GM12891 (cell line): Measurements from ENCODE around the gene ROMO1.
"Not testable (repeated sequence)": the region's sequence is repeated elsewhere in the genome, so short reads cannot be mapped to it uniquely, and the experiment has no call there.

ENCODE experiments used
- DNase-seq: peaks from one replicate; pipeline ENCODE4 v3.0.0; 2011; ENCODE audit warnings: low spot score; ENCODE audit not compliant: insufficient read length
- FAIRE-seq: peaks from 2 replicates; lab custom pipeline; 2011; peaks lifted over from hg19 to GRCh38; lab: Jason Lieb, UNC
- PAX5 ChIP-seq: IDR thresholded peaks from 2 replicates; pipeline ENCODE4 v1.6.1; 2011; ENCODE audit warnings: low read length, moderate library complexity, mild to moderate bottlenecking; ENCODE audit not compliant: insufficient read depth, severe bottlenecking
- POLR2A ChIP-seq: IDR thresholded peaks from 2 replicates; pipeline ENCODE4 v1.6.1; 2011; ENCODE audit warnings: low read depth, low read length, control low read depth
- POLR2AphosphoS5 ChIP-seq: IDR thresholded peaks from 2 replicates; pipeline ENCODE4 v1.6.1; 2011; ENCODE audit warnings: low read depth, low read length, control low read depth
- POU2F2 ChIP-seq: IDR thresholded peaks from 2 replicates; pipeline ENCODE4 v1.6.1; 2011; ENCODE audit warnings: low read depth, mild to moderate bottlenecking, control low read depth, low read length, moderate library complexity
- SPI1 ChIP-seq: IDR thresholded peaks from 2 replicates; pipeline ENCODE4 v1.6.1; 2011; ENCODE audit warnings: low read depth, low read length, control low read depth
- TAF1 ChIP-seq: IDR thresholded peaks from 2 replicates; pipeline ENCODE4 v1.6.1; 2011; ENCODE audit warnings: low read depth, low read length, control low read depth

The ROMO1 gene

DNA sequence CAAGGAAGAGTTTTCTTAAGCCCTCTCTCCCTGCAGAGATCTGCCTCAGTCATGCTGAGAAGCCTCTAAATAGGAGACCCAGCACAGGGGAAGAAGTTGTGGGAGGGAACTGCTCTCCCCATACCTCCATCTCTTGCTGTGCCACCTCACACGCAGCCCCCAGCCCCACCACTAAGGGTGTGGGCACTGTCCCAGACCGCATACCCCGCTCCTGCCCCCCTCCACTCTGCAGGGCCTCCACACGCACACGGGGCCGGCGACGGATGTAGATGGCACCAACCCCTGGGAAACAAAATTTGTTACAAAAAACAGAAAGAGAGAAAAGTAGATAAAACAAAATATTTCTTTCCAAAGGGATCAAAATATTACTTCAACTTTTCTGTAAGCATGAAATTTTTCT lies 24.3 kb upstream of the ROMO1 start:
- TF ChIP-seq SPI1 (no peak), POLR2AphosphoS5 (no peak), TAF1 (no peak), PAX5 (no peak), POU2F2 (no peak), POLR2A (no peak)
- DNase-seq (no peak), FAIRE-seq (no peak)

GRCh38 chr20:35680452-35681183 lies 18.6 kb upstream of the ROMO1 start:
- no peak for TF ChIP-seq POLR2AphosphoS5
- peak; percentile 13 for FAIRE-seq
- DNase-seq, result no peak

- TF ChIP-seq POLR2AphosphoS5 (no peak), SPI1 (no peak)
- DNase-seq (no peak), FAIRE-seq (no peak)
Observed at GRCh38 chr20:35681960-35682359, 17.2 kb upstream of the ROMO1 start.

GRCh38 chr20:35685368-35685767 lies 13.8 kb upstream of the ROMO1 start:
- FAIRE-seq, DNase-seq: not testable (repeated sequence)

GRCh38 chr20:35686872-35687271 lies 12.3 kb upstream of the ROMO1 start:
- DNase-seq, FAIRE-seq: not testable (repeated sequence)

DNA sequence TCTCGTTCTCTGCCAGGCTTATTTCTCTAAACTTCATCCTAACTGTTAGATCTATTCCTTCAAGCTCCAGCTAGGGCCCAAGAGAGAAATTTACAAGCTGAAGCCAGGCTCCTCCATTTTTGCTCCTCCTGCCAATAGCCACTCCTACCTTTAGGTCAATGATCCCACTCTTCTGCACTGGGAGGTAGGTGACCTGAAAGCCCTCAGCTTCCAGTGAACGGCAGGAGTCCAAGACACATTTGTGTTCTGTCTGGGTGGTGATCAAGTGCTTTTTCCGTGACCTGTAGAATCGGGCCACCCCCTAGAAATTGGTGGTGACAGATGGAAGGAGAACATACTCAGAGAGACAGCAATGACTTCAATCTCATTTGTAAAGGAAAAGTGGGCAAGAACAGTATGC lies 8.9 kb upstream of the ROMO1 start:
- no peak for TF ChIP-seq TAF1
- no peak for TF ChIP-seq POLR2AphosphoS5
- no peak for TF ChIP-seq POU2F2
- TF ChIP-seq SPI1, result no peak
- TF ChIP-seq PAX5, result no peak
- TF ChIP-seq POLR2A, result no peak
- no peak for FAIRE-seq
- no peak for DNase-seq

DNA sequence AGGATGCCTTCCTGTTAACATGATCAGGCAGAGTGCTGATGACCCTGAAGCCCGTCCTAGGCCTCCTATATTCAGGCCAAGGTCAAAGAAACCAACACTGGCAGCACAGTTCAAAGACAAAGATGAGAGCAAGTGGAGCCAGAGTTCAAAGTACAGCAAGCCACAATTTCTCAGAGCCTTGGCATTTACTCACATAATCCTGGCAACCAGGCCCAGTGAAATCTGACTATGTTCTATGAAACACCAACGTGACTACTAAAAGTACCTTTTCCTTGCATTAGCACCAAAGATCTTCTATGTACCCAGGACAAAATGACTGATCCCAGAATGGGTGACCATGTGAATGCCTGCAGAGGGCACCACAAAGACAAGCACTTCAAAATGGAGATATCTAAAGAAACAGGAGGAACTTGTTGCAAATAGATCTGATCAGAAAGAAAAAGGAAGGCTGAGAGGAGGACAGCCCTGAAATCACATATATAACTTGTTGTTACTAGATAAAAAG lies 3.9 kb upstream of the ROMO1 start:
- no peak for FAIRE-seq
- no peak for DNase-seq

GRCh38 chr20:35695978-35696377 lies 3.2 kb upstream of the ROMO1 start:
- TF ChIP-seq TAF1 (no peak), POU2F2 (no peak), PAX5 (no peak), SPI1 (no peak), POLR2AphosphoS5 (no peak), POLR2A (no peak)
- DNase-seq, result no peak
- FAIRE-seq, result no peak

More for the DNA sequence above, 3.9 kb upstream of the ROMO1 start:
- TF ChIP-seq POLR2AphosphoS5, result no peak
- TF ChIP-seq POLR2A, result no peak
- TF ChIP-seq POU2F2, result no peak
- TF ChIP-seq PAX5, result no peak
- no peak for TF ChIP-seq SPI1

DNA sequence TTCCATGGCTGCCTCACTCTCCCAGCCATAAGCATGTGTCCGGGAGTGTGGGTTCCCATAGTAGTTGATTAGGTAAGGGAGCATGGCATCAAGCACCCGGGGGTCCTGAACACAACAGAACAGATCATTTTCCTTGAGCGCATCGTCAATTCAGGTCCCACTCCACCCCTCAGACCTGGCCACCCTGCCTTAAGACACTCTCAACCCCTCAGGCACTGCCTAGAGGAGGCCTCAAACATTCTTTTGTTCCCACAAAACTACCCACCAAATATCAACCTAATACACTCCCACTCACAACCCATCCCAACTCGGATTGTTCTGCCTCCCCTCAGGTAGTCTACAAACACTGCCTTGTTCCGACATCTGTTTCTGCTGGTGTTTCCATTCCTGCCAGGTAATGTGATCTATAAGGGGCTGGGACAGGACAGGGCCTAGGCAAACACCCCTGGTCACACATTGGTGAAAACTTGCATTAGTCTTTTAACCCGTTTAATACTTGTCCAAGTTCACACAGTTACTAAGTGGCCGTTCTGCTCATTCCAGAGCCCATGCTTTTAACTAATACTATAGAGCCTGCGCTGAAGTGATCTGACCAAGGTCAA lies 1.4 kb upstream of the ROMO1 start:
- DNase-seq, result no peak
- no peak for FAIRE-seq
- TF ChIP-seq POU2F2, result no peak
- no peak for TF ChIP-seq POLR2A
- no peak for TF ChIP-seq SPI1
- no peak for TF ChIP-seq PAX5
- TF ChIP-seq POLR2AphosphoS5, result no peak

GRCh38 chr20:35698298-35699126 lies 693 bp upstream of the ROMO1 start:
- TF ChIP-seq TAF1, result 0 out of 2 replicates have a peak, but pooled peaks have one; percentile 12
- no peak for TF ChIP-seq POU2F2
- no peak for DNase-seq
- FAIRE-seq, result no peak
